ENCODE data around the gene ZIC4.

ZIC4 gene

GRCh38 chr3:147417551-147418295 is 11.4 kb upstream of the ZIC4 start:
- DNase-seq: no peak

DNA sequence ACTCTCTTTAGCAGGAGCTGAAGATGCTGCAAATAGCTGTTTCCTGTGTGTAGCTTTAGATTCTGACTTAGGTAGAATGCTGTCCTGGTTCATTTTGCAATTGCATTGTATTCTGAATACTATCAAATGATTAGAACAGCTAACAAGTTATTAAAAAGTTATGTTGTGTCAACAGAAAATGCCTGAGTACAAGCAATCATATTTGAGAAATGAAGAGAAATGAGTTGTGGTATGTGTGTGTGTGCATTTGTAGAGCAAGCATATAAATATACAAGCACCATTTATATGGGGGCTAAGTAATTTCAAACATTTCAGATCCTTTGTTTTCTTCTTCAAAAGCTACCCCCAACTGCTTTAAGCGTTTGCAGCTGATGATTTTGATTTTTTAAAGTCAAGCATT is 10.6 kb upstream of the ZIC4 start:
- no peak for DNase-seq

DNA sequence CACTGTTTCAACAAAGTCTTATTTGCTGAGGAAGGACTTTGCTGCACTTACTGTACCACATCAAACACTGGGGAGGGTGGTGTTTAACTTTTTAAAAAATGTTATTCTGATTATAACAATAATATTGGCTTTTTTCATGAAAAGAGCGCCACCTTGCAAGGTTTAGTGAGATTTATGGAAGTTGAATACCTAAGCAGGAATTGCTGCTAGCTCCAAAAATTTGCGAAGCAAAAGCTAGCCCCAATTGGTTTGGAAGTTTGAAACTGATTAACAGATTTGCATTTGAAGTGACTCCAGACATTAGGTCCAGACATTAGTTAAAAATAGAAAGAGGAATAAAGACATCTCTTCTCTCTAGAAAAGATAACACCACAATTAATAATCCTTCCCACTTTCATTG is 9.5 kb upstream of the ZIC4 start:
- DNase-seq: no peak

DNA sequence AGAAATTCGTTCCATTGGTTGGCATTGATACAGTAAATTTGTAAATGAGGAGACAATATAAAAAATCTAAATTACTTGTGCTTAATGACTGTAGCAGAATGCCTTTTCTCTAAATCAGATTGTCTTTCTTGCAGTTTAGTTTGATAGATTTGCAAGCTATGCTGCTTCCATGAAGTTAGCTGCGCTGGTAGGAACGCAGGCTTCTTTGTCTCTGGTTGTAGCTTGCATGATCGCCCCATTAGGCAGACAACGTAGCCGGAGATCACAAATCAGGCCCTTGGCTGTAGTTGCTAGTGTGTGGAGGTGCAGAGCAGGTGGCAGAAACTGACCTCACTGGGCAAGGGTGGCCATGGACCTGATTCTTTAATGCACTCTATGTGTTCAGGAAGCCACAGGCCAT is 8.9 kb upstream of the ZIC4 start:
- no peak for DNase-seq

GRCh38 chr3:147414390-147415138 is 8.2 kb upstream of the ZIC4 start:
- no peak for DNase-seq

DNA sequence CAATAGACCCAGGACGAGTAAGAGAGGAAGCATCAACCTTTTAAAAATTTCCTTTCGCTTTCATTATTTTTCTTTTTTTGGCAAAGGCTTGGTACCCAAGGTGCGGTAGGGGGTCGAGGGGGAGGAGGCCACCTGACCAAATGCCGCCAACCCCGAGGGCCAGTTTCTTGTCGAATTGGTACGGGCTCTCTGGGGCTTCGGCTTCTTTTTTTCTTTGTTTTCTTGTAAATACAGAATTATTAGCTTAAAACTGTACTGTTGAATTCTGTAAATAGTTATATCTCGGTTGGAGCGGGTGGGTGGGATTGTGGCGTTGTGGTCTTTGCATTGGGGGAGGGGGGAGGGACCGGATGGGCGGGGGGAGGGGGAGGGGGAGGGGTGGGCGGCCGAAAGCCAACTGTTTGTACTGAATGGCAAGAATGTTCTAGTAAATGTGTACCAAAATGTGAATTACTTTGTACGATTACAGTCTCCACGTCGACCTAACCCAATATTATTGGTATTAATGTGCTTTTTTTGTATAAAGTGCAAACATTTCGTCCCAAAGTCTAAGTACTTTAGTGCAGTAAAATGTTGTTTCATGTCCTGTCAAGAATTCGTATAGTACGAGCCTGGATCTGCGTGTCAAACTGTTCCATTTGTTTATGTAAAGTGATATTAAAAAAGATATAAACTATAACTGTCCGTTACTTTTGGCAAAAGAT is 7.5 kb upstream of the ZIC4 start:
- DNase-seq: no peak

DNA sequence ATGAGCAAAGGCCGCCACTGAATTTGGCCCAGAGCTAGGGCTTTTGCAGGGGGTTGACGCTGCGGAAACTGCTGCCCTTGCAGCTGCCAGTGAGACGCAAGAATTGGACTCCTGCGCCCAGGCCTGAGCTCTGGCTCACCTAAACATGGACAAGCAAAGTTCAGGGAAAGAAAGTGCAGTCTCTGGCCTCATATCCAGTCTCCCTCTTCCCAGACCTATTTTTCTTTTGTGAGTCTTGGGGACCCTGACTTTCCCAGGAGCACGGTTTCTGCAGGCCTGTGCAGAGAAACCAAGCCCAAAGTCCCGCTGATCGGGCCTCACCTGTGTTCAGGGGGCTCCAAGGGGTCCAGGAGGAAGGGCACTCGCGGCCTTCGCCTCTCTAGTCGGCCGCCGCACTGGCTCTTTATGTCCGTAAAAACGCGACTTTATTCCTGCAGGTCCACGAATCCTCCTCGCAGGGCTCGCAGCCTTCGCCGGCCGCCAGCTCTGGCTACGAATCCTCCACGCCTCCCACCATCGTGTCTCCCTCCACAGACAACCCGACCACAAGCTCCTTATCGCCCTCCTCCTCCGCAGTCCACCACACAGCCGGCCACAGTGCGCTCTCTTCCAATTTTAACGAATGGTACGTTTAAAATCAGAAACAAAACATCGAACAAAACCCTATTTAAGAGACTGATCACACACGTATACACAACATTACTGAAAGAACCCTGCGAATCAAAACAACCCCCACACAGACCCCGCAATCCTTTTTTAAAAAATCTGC is 6.8 kb upstream of the ZIC4 start:
- no peak for DNase-seq

GRCh38 chr3:147412261-147412916 is 6.0 kb upstream of the ZIC4 start:
- DNase-seq: no peak

DNA sequence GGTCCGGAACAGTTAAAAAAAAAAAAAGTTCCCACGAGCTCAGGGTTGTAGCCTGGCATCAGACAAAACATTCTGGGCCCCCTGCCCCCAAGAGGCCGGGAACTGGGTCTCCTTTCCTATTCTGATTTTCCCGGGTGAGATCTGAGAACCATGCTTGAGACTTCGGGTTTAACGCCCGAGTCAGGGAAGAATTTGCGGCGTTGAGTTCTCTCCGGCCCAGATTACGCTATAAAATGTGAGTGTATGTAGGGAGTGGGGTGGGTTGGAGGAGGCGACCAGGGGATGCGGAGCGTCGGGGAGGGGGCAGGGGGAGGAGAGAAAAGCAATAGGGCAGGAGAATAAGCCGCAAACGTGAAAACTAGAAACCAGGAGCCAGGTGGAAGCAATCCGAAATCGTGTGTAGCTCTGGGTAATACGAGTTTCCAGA is 5.5 kb upstream of the ZIC4 start:
- no peak for DNase-seq

DNA sequence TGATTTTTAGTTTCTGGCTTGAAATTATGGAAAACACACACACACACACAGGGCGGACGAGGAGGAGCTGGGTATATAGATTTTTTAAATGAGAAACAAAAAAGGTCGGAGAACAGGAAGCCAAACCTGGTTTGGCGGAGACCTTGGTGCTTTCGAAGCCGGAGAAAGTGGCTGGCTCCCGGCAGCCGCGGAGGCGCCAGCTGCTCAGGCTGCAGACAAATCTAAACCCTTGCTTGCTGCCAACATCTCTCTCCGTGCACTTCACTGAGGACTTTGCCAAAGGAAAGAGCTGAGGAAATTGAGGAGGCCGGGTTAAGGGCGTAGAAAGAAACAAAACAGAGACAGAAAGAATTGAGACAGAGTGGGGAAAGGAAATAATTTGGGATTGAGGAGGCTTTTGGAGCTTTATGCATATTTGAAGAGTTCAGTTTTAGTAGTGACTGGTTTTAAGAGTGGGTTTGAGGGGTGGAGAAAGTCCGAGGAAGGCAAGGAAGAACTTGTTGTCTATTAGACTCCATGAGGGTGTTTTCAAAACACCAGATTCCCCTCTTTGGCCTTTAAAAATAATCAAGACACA is 5.0 kb upstream of the ZIC4 start:
- no peak for DNase-seq

DNA sequence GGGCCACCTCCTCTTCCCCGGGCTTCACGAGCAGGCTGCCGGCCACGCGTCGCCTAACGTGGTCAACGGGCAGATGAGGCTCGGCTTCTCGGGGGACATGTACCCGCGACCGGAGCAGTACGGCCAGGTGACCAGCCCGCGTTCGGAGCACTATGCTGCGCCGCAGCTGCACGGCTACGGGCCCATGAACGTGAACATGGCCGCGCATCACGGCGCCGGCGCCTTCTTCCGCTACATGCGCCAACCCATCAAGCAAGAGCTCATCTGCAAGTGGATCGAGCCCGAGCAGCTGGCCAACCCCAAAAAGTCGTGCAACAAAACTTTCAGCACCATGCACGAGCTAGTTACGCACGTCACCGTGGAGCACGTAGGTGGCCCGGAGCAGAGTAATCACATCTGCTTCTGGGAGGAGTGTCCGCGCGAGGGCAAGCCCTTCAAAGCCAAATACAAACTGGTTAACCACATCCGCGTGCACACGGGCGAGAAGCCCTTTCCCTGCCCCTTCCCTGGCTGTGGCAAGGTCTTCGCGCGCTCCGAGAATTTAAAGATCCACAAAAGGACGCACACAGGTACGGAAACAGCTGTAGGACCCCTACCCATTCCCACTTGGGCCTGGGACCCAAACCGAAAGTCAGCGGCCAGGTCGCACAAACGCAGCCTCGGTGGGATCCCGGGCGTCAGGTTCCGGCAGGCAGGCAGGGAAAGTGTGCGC is 4.3 kb upstream of the ZIC4 start:
- no peak for DNase-seq

DNA sequence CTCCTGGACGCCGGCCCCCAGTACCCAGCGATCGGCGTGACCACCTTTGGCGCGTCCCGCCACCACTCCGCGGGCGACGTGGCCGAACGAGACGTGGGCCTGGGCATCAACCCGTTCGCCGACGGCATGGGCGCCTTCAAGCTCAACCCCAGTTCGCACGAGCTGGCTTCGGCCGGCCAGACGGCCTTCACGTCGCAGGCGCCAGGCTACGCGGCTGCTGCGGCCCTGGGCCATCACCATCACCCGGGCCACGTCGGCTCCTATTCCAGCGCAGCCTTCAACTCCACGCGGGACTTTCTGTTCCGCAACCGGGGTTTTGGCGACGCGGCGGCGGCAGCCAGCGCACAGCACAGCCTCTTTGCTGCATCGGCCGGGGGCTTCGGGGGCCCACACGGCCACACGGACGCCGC is 3.8 kb upstream of the ZIC4 start:
- DNase-seq: no peak

DNA sequence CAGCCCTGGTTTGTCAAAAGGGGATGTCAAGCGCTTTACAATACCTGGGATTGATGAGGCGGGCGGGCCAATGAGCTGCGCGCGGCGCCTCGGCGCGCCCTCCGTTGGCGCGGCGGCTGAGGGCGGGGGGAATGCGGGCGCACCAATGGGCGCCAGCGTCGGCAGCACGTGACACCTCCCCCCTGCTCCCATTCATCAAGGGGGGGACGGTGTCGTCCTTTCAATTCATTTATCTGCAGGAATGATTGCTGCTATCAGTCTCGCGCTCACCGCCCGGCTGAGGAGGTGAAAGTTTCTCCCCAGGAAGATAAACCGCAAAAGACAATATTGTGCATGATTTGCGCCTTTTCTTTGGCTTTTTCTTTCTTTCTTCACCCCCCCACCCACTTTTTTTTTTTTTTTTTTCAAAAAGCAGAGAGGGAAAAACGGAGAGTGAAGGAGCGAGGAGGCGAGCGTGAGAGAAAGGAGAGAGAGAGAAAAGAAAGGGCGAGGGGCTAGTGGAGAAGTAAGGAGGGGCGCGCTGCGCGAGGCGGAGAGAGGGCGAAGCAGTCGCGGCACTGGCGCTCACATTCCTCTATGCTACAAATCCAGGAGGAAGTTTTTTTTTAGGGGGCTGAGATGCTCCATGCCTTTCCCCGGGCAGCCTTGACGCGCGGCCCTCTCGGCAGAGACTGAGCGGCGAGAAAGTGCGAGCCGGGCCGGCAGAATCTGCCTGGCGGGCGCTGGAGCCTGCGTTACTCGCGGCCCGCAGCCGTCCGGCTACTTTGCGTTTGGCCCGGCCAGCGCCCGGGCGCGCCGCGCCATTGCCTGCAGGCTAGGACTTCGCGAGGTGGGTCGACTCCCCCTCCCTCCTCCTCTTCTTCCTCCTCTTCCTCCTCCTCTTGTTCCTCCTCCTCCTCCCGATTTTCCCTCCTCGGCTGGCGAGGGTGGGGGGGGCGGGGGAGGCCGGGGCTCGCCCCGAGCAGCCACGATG is 3.1 kb upstream of the ZIC4 start, which contains the start of gene ZIC1:
TSS of gene ZIC1 (plus strand) at position 223 of the 973 bp plus-strand sequence. CDS start at position 971, 748 bp downstream.
- no peak for DNase-seq

DNA sequence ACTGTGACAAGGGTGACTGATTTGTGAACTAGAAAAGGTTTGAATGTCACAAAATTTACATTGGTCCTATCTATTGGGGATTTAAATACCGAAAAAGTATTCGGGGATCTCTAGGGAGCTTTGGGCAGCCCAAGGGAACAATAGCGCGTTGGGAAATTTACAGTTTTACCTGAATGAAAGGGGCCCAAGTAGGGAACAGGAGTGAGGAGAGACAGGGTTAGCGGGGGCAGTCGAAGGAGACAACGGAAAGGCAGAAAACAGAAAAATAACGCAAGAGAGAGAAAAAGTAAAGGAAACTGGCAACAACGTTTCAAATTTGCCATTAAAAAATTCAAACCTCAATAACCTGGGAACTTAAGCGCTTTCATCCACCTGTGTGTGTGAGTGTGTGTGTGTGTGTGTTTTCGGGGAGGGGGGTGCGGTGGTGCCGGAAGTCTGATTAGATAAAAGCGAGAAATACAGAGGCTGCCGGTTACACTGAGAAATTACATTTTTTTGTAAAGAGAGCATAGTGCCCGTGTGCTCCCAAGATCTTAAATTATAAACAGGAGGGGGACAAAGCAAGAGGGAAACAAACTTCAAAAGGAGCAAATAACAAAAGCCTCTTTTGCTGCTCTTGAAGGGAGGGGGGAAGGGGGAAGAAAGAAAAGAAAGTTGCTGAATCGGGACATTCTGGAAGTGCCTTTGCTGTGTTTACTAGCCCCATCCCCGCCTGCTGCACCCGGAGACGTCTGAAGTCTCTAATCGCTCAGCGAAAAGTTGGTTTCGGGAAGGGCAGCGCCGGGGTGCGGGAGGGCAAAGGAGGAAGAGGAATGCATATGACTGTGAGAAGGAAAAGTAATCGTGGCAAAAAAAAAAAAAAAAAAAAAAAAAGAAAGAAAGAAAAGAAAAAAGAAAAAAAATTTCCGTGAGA is 2.1 kb upstream of the ZIC4 start:
- DNase-seq: no peak

GRCh38 chr3:147407498-147408187 is 1.3 kb upstream of the ZIC4 start:
- no peak for DNase-seq

- no peak for DNase-seq
Observed at GRCh38 chr3:147407114-147407497, 763 bp upstream of the ZIC4 start.

- DNase-seq: no peak
Observed at GRCh38 chr3:147405231-147406027, 914 bp downstream of the ZIC4 start.
